SK-MEL-5 (cell line): ENCODE measurements around the gene PTPN6. TPM values are rescaled to one million over a fixed set of nuclear protein-coding genes. Genes with fewer than 3 reads are reported as not detected.
"Not testable (repeated sequence)": the region's sequence is repeated elsewhere in the genome, so short reads cannot be mapped to it uniquely, and the experiment has no call there.

ENCODE experiments used
- DNase-seq: peaks from one replicate; pipeline ENCODE4 v3.0.0-alpha.2; 2016; ENCODE audit warnings: low read depth, low spot score
- in situ Hi-C: cut with HindIII; loops from 2 replicates; pipeline ENCODE4 v1.10.0; 2016; ENCODE audit warnings: low sequenced_read_pairs, high pct_unique_total_duplicates, low pct_unique_long_range_greater_than_20kb
- polyA plus RNA-seq, 2 experiments: library from polyadenylated mRNA; depleted of rRNA; stranded (reverse); fragments of >200 nt; gene quantifications; 2 replicates each; pipeline ENCODE4 v1.2.3, GENCODE V29; 2015
- total RNA-seq: library from RNA; depleted of rRNA; stranded (reverse); fragments of >200 nt; shearing (Covaris generic); gene quantifications from 2 replicates; pipeline ENCODE4 v1.2.3, GENCODE V29; 2014; rRNA removed

Gene PTPN6
- total RNA-seq = not detected in 2 replicates
- 1.2 TPM in 1 of 2 replicates, not detected in the other for polyA plus RNA-seq (2015; cell fraction: cytosol; rRNA removed)
- 3.5 TPM in 1 of 2 replicates, not detected in the other for polyA plus RNA-seq (2015; cell fraction: nucleus; rRNA removed)

GRCh38 chr12:6950811-6951540 lies at the start of gene PTPN6:
Gene PTPN6, plus strand, starts transcription at chr12:6951356. Its CDS starts 157 bp downstream, at chr12:6951513.
- no peak for DNase-seq
- in situ Hi-C loops = no loop called here

- no peak for DNase-seq
- in situ Hi-C loops = no loop called here
These were observed 48.7 kb upstream of the PTPN6 start for GRCh38 chr12:6902448-6902847.

GRCh38 chr12:6903722-6904121 lies 47.4 kb upstream of the PTPN6 start:
- in situ Hi-C loops = no loop called here
- DNase-seq = no peak

GRCh38 chr12:6904280-6905276 lies 46.6 kb upstream of the PTPN6 start, which contains the start of gene LRRC23:
Gene LRRC23, plus strand, starts transcription at chr12:6904822. Its CDS starts 812 bp downstream, at chr12:6905634.
- in situ Hi-C loops = no loop called here
- peak; percentile 95 for DNase-seq

- DNase-seq = no peak
- in situ Hi-C loops = no loop called here
These were observed 45.6 kb upstream of the PTPN6 start for GRCh38 chr12:6905414-6906040.

- in situ Hi-C loops, DNase-seq: not testable (repeated sequence)
These were observed 43.0 kb upstream of the PTPN6 start for GRCh38 chr12:6908141-6908540.

- in situ Hi-C loops = no loop called here
- no peak for DNase-seq
These were observed 41.6 kb upstream of the PTPN6 start for GRCh38 chr12:6909421-6910145.

GRCh38 chr12:6912164-6912935 lies 38.8 kb upstream of the PTPN6 start:
- in situ Hi-C loops = no loop called here

GRCh38 chr12:6914246-6914946 lies 36.8 kb upstream of the PTPN6 start, which contains the start of gene ENO2:
Gene ENO2, plus strand, starts transcription at chr12:6914580. Its CDS starts 1,253 bp downstream, at chr12:6915833.
- in situ Hi-C loops = no loop called here
- no peak for DNase-seq

More at GRCh38 chr12:6912164-6912935, 38.8 kb upstream of the PTPN6 start:
- DNase-seq = no peak

- in situ Hi-C loops = no loop called here
- no peak for DNase-seq
These were observed 36.0 kb upstream of the PTPN6 start for GRCh38 chr12:6914947-6915788.

GRCh38 chr12:6915789-6916285 lies 35.3 kb upstream of the PTPN6 start:
- DNase-seq = no peak

GRCh38 chr12:6916426-6917200 lies 34.5 kb upstream of the PTPN6 start:
- no peak for DNase-seq
- in situ Hi-C loops = no loop called here

More at GRCh38 chr12:6915789-6916285, 35.3 kb upstream of the PTPN6 start:
- in situ Hi-C loops = no loop called here

- in situ Hi-C loops = no loop called here
- no peak for DNase-seq
These were observed 33.5 kb upstream of the PTPN6 start for GRCh38 chr12:6917491-6918231.
